ENCODE data around the gene EPHB2. TPM values are rescaled to one million over a fixed set of nuclear protein-coding genes. Genes with fewer than 3 reads are reported as not detected.

EPHB2 gene
- total RNA-seq, 1 experiment from 2014 or later, result 0.45 TPM

GRCh38 chr1:22908880-22909426 lies 198.3 kb downstream of the EPHB2 start:
- Histone ChIP-seq H3K9ac (ENCODE audit: low read length) (no peak overlapping the region), H3K4me1 (ENCODE audit: low read length) (peaks cover 3% of the 10 kb centered on the region; the same call in 1 of the 2 replicates), H3K9me3 (ENCODE audit: low read length) (no peaks in the 10 kb centered on the region), H3K36me3 (ENCODE audit: insufficient read depth, low read length) (no peaks in the 10 kb centered on the region), H4K20me1 (ENCODE audit: insufficient read depth, low read depth, low read length) (peaks cover 3% of the 10 kb centered on the region; the same call in 1 of the 2 replicates), H2AFZ (ENCODE audit: low read length) (no peak overlapping the region), H3K79me2 (ENCODE audit: low read length) (no peaks in the 10 kb centered on the region), H3K27me3 (ENCODE audit: low read length) (no peaks in the 10 kb centered on the region), H3K4me3 (ENCODE audit: low read length) (no peak overlapping the region), H3K27ac (ENCODE audit: low read length) (no peak overlapping the region), H3K9me2 (replicated peaks; ENCODE audit: insufficient read depth, low read length) (no peaks in the 10 kb centered on the region), H3K4me2 (ENCODE audit: low read depth, low read length, poor library complexity, severe bottlenecking) (no peak overlapping the region)
- DNase-seq, result no peak

DNA sequence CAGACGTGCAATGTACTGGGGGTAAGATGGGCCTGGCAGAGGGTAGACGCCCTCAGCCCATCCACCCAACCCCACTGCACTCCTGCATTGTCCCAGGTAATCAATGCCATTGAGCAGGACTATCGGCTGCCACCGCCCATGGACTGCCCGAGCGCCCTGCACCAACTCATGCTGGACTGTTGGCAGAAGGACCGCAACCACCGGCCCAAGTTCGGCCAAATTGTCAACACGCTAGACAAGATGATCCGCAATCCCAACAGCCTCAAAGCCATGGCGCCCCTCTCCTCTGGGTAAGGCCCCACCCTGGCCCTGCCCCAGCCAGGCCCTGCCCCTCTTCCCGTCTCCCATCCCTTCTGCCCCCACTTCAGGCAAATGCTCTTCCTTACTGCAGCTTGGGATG lies 199.6 kb downstream of the EPHB2 start:
- Histone ChIP-seq H3K4me1 (ENCODE audit: low read length) (peaks cover 3% of the 10 kb centered on the region; the same call in 1 of the 2 replicates), H3K36me3 (ENCODE audit: insufficient read depth, low read length) (no peaks in the 10 kb centered on the region), H4K20me1 (ENCODE audit: insufficient read depth, low read depth, low read length) (peaks cover 3% of the 10 kb centered on the region; the same call in 1 of the 2 replicates), H3K9ac (ENCODE audit: low read length) (no peak overlapping the region), H3K9me3 (ENCODE audit: low read length) (no peaks in the 10 kb centered on the region), H3K27ac (ENCODE audit: low read length) (no peak overlapping the region), H3K4me2 (ENCODE audit: low read depth, low read length, poor library complexity, severe bottlenecking) (no peak overlapping the region), H3K79me2 (ENCODE audit: low read length) (no peaks in the 10 kb centered on the region), H2AFZ (ENCODE audit: low read length) (no peak overlapping the region), H3K4me3 (ENCODE audit: low read length) (no peak overlapping the region), H3K9me2 (replicated peaks; ENCODE audit: insufficient read depth, low read length) (no peaks in the 10 kb centered on the region), H3K27me3 (ENCODE audit: low read length) (no peaks in the 10 kb centered on the region)
- DNase-seq, result no peak

GRCh38 chr1:22910986-22911651 lies 200.5 kb downstream of the EPHB2 start:
- Histone ChIP-seq H3K27me3 (ENCODE audit: low read length) (no peaks in the 10 kb centered on the region), H3K4me2 (ENCODE audit: low read depth, low read length, poor library complexity, severe bottlenecking) (no peak overlapping the region), H3K27ac (ENCODE audit: low read length) (no peak overlapping the region), H3K4me3 (ENCODE audit: low read length) (no peak overlapping the region), H3K9me2 (replicated peaks; ENCODE audit: insufficient read depth, low read length) (no peaks in the 10 kb centered on the region), H4K20me1 (ENCODE audit: insufficient read depth, low read depth, low read length) (peaks cover under 1% of the 10 kb centered on the region; the same call in 1 of the 2 replicates), H3K79me2 (ENCODE audit: low read length) (no peaks in the 10 kb centered on the region), H3K9ac (ENCODE audit: low read length) (no peak overlapping the region), H3K4me1 (ENCODE audit: low read length) (peaks cover 10% of the 10 kb centered on the region), H3K36me3 (ENCODE audit: insufficient read depth, low read length) (no peaks in the 10 kb centered on the region), H2AFZ (ENCODE audit: low read length) (no peak overlapping the region), H3K9me3 (ENCODE audit: low read length) (no peaks in the 10 kb centered on the region)
- DNase-seq, result no peak

- H2AFZ ChIP-seq (ENCODE audit: low read length), result no peak overlapping the region
- no peaks in the 10 kb centered on the region for H3K79me2 ChIP-seq (ENCODE audit: low read length)
- no peak for DNase-seq
- no peaks in the 10 kb centered on the region for H3K9me3 ChIP-seq (ENCODE audit: low read length)
- no peak overlapping the region for H3K4me2 ChIP-seq (ENCODE audit: low read depth, low read length, poor library complexity, severe bottlenecking)
- no peaks in the 10 kb centered on the region for H3K27me3 ChIP-seq (ENCODE audit: low read length)
- peaks cover 20% of the 10 kb centered on the region for H3K4me1 ChIP-seq (ENCODE audit: low read length)
- no peak overlapping the region for H3K27ac ChIP-seq (ENCODE audit: low read length)
- no peaks in the 10 kb centered on the region for H3K9me2 ChIP-seq (replicated peaks; ENCODE audit: insufficient read depth, low read length)
- H3K4me3 ChIP-seq (ENCODE audit: low read length), result no peak overlapping the region
- H4K20me1 ChIP-seq (ENCODE audit: insufficient read depth, low read depth, low read length), result no peaks in the 10 kb centered on the region
- H3K36me3 ChIP-seq (ENCODE audit: insufficient read depth, low read length), result no peaks in the 10 kb centered on the region
- H3K9ac ChIP-seq (ENCODE audit: low read length), result no peak overlapping the region
These were observed 201.7 kb downstream of the EPHB2 start for GRCh38 chr1:22912311-22912710.

GRCh38 chr1:22913421-22914141 lies 202.9 kb downstream of the EPHB2 start:
- H3K27ac ChIP-seq (ENCODE audit: low read length), result no peak overlapping the region
- H3K9me3 ChIP-seq (ENCODE audit: low read length), result no peaks in the 10 kb centered on the region
- no peaks in the 10 kb centered on the region for H3K27me3 ChIP-seq (ENCODE audit: low read length)
- H3K4me2 ChIP-seq (ENCODE audit: low read depth, low read length, poor library complexity, severe bottlenecking), result no peak overlapping the region
- no peak overlapping the region for H3K9ac ChIP-seq (ENCODE audit: low read length)
- H3K9me2 ChIP-seq (replicated peaks; ENCODE audit: insufficient read depth, low read length), result no peaks in the 10 kb centered on the region
- no peak overlapping the region for H3K4me3 ChIP-seq (ENCODE audit: low read length)
- peaks cover 18% of the 10 kb centered on the region for H3K4me1 ChIP-seq (ENCODE audit: low read length)
- no peaks in the 10 kb centered on the region for H3K36me3 ChIP-seq (ENCODE audit: insufficient read depth, low read length)
- no peak for DNase-seq
- H3K79me2 ChIP-seq (ENCODE audit: low read length), result no peaks in the 10 kb centered on the region
- no peak overlapping the region for H2AFZ ChIP-seq (ENCODE audit: low read length)
- no peaks in the 10 kb centered on the region for H4K20me1 ChIP-seq (ENCODE audit: insufficient read depth, low read depth, low read length)

GRCh38 chr1:22914156-22914555 lies 203.5 kb downstream of the EPHB2 start:
- no peaks in the 10 kb centered on the region for H4K20me1 ChIP-seq (ENCODE audit: insufficient read depth, low read depth, low read length)

DNA sequence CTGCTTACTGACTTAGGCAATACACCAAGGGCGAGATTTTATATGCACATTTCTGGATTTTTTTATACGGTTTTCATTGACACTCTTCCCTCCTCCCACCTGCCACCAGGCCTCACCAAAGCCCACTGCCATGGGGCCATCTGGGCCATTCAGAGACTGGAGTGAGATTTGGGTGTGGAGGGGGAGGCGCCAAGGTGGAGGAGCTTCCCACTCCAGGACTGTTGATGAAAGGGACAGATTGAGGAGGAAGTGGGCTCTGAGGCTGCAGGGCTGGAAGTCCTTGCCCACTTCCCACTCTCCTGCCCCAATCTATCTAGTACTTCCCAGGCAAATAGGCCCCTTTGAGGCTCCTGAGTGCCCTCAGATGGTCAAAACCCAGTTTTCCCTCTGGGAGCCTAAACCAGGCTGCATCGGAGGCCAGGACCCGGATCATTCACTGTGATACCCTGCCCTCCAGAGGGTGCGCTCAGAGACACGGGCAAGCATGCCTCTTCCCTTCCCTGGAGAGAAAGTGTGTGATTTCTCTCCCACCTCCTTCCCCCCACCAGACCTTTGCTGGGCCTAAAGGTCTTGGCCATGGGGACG lies 204.1 kb downstream of the EPHB2 start:
- Histone ChIP-seq H3K27ac (ENCODE audit: low read length) (no peak overlapping the region), H3K27me3 (ENCODE audit: low read length) (no peaks in the 10 kb centered on the region), H4K20me1 (ENCODE audit: insufficient read depth, low read depth, low read length) (no peaks in the 10 kb centered on the region), H3K4me3 (ENCODE audit: low read length) (no peak overlapping the region), H3K79me2 (ENCODE audit: low read length) (no peaks in the 10 kb centered on the region), H3K9ac (ENCODE audit: low read length) (no peak overlapping the region), H3K9me2 (replicated peaks; ENCODE audit: insufficient read depth, low read length) (no peaks in the 10 kb centered on the region), H3K36me3 (ENCODE audit: insufficient read depth, low read length) (no peaks in the 10 kb centered on the region), H3K9me3 (ENCODE audit: low read length) (no peaks in the 10 kb centered on the region), H3K4me2 (ENCODE audit: low read depth, low read length, poor library complexity, severe bottlenecking) (no peak overlapping the region), H3K4me1 (ENCODE audit: low read length) (peaks cover 18% of the 10 kb centered on the region), H2AFZ (ENCODE audit: low read length) (no peak overlapping the region)
- no peak for DNase-seq

More at GRCh38 chr1:22914156-22914555, 203.5 kb downstream of the EPHB2 start:
- Histone ChIP-seq H3K79me2 (ENCODE audit: low read length) (no peaks in the 10 kb centered on the region), H3K27ac (ENCODE audit: low read length) (no peak overlapping the region), H3K9me3 (ENCODE audit: low read length) (no peaks in the 10 kb centered on the region), H3K4me2 (ENCODE audit: low read depth, low read length, poor library complexity, severe bottlenecking) (no peak overlapping the region), H3K9ac (ENCODE audit: low read length) (no peak overlapping the region), H3K9me2 (replicated peaks; ENCODE audit: insufficient read depth, low read length) (no peaks in the 10 kb centered on the region), H3K4me1 (ENCODE audit: low read length) (peaks cover 18% of the 10 kb centered on the region), H3K36me3 (ENCODE audit: insufficient read depth, low read length) (no peaks in the 10 kb centered on the region), H3K4me3 (ENCODE audit: low read length) (no peak overlapping the region), H3K27me3 (ENCODE audit: low read length) (no peaks in the 10 kb centered on the region), H2AFZ (ENCODE audit: low read length) (no peak overlapping the region)
- no peak for DNase-seq

- no peak overlapping the region for H3K4me2 ChIP-seq (ENCODE audit: low read depth, low read length, poor library complexity, severe bottlenecking)
- no peak overlapping the region for H3K9ac ChIP-seq (ENCODE audit: low read length)
- H3K9me3 ChIP-seq (ENCODE audit: low read length), result no peaks in the 10 kb centered on the region
- H2AFZ ChIP-seq (ENCODE audit: low read length), result no peak overlapping the region
- no peaks in the 10 kb centered on the region for H3K9me2 ChIP-seq (replicated peaks; ENCODE audit: insufficient read depth, low read length)
- no peaks in the 10 kb centered on the region for H3K79me2 ChIP-seq (ENCODE audit: low read length)
- no peak overlapping the region for H3K27ac ChIP-seq (ENCODE audit: low read length)
- H3K27me3 ChIP-seq (ENCODE audit: low read length), result no peaks in the 10 kb centered on the region
- no peak overlapping the region for H3K4me3 ChIP-seq (ENCODE audit: low read length)
- DNase-seq, result no peak
- no peaks in the 10 kb centered on the region for H3K36me3 ChIP-seq (ENCODE audit: insufficient read depth, low read length)
- peaks cover 18% of the 10 kb centered on the region for H3K4me1 ChIP-seq (ENCODE audit: low read length)
- no peaks in the 10 kb centered on the region for H4K20me1 ChIP-seq (ENCODE audit: insufficient read depth, low read depth, low read length)
These were observed 204.6 kb downstream of the EPHB2 start for GRCh38 chr1:22915231-22915630.

Measured in Karpas-422 (cell line).